GM21737 (cell line): ENCODE data around the gene ARHGAP15.
A peak's percentile ranks its signal among the peaks of the same experiment; 100 is the strongest.

ENCODE experiments used
- ATAC-seq: cut with Tn5 transposase; IDR thresholded peaks from one replicate; pipeline ENCODE4 v1.9.1; 2021; ENCODE audit warnings: mild to moderate bottlenecking, moderate library complexity; ENCODE audit not compliant: unreplicated experiment

Gene ARHGAP15

DNA sequence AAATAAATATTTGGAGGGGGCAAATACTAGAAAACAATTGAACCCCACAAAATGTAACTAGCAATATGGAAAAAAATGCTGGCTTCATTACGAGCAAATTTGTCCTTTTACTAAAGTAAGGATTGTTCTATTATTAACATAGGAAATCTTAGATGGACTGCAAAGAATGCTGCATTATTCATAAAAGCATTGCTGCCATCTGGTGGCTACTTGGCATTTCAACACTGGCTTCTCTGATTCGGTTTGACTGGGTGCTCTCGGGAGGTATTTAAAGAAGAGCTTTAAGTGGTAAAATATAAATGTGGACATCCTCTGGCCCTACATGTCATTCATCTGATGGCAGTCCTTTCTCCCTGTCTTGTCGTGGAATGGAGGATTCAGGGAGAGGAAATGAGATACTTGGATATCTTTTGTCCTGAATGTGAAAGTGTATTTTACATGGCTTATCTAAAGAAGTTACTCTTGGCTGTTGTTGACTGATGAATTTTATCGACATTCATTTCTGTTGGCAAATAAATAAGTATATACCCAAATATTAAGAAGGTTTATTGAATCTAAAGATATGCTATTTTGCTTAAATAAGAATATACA is 130.2 kb downstream of the ARHGAP15 start:
- no peak for ATAC-seq

DNA sequence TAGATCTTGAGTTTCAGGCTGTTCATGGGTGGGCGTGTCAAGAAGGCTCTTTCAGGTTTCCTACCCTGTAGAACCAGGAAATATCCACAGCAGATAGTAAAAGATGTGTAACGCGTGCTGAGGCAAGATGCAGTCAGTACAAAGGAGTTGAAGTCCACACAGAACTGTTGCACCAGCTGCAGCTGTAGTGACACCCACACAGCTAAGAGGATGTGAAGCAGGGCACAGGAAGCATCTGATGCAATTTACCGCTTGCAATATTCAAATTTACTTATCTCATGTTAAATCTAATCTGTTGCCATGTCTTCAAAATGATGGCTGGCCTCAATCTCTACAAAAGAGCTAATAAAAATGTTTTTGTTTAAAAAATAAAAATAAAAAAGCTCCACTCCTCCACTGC is 132.8 kb downstream of the ARHGAP15 start:
- ATAC-seq = peak; percentile 73

DNA sequence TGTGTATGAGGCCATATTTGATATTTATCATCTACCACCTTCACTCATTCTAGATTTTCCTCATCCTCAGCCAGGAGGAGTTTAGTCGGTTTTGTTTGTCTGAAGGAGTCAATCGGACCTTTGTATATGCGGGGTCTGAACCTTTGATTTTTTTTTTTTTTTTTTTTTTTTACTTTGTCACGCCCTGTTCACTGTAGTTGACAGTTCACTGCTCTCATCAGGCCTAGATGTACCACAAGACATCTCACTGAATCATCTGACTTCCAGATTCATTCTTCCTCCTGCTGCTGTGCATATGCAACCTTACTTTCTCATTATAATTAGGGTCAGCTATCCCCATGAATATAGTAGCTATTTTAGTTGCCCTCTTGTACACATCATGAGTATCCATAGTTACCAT is 133.2 kb downstream of the ARHGAP15 start:
- no peak for ATAC-seq

DNA sequence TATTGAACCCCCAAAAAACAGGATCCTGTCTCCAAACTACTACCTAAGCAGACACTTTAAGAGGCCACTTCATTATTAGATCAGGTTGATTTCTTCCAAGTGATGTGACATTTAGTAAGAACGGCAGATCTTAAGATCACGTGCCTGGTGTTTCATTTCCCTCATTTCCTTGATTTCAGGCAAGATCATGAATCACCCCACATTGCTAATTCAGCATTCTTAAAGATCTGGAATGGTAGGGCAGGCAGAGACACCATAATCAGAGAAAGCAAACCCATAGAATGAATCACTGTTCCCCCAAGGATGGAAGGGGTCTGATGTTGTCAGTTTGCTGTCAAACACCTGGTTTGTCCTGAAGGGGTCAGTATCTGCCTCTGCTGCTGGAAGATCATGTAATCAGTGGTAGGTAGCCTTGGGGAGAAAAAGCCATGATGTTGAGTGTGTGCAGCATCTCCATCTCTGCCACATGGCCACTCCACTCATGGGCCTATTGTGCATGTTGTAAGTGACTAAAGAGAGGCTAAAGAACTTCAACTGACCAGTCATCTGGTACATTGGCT is 133.9 kb downstream of the ARHGAP15 start:
- no peak for ATAC-seq

DNA sequence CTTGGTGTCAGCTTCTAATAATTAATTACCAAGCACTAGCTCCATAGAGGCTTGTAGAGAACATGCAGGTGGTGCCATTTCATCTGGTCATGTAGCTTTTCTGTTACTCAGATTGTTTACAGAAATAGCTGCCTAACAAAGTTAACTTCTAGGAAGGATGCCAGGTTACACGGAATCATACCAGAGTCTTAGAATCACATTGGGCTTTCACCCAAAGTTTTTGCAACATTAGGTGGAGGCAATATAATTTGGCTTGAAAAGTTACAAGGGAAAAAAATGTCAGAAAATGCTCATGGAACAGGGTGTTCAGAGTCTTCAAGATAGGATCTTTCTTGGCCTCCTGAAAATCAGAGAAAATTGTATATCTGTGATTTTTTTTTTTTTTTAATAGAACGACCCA is 135.6 kb downstream of the ARHGAP15 start:
- no peak for ATAC-seq

DNA sequence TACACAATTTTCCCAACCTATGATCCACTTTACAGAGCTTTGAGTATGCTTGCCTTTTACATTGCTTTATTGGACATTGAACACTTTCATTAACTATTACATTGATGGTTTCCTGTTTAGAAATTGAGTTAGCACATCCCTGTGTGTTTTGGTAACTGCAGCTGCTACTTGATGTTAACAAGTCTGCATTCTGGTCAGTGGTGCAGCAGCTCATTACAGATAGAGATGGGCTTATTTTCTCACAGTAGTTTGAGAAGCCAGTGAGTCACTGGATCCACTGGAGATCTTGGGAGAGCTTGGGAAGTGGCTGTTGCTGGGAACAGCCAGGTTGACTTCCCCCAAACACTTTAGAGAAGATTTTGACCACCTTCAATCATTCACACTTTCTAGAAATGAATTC is 150.5 kb downstream of the ARHGAP15 start:
- ATAC-seq = no peak

DNA sequence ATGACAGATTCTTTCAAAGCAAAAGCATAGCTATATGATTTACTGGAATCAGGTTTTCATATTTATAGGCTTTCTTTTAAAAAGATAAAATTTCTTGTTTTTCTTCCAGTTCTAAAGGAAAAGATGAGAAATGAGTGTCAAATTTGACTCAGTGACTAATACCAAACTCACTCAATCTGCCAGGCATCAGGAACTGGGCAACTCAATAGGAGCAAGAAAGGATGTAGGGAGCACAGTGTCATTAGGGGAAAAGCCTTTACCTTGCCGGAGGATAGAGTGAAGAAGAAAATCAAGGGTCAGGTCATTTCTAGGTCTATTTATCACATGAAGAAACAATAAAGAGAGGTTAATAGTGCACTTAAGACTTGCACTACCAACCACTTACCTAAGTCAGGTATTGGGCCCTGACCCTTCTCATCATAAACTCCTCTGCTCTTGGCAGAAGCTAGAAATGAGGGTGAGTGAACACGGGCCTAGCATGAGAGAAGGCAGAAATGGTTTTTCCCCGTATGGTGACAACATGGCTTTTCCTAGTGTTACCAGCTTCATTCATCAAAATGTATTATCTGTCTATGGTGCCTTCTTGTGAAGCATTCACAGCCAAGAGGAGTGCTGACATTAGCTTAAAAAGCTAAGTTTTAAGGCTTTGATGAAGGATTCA is 151.0 kb downstream of the ARHGAP15 start:
- ATAC-seq = no peak

DNA sequence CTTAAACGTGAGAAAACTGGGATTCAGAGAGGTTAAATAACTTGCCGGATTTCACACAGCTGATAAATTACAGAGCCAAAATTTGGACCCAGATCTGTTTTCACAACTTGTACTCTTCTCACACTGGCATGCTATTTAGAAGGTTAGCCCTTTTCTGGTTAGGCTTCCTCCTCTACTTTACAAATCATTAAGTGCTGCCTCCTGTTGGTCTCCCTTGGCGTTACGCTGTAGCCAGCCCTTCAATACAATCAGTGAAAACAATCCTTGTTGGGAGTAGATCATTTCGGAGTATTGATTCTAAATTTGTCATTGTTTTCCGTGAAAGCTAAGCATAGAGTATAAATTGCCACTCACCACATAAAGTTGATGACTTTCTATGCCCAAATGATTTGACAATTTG is 153.5 kb downstream of the ARHGAP15 start:
- no peak for ATAC-seq

DNA sequence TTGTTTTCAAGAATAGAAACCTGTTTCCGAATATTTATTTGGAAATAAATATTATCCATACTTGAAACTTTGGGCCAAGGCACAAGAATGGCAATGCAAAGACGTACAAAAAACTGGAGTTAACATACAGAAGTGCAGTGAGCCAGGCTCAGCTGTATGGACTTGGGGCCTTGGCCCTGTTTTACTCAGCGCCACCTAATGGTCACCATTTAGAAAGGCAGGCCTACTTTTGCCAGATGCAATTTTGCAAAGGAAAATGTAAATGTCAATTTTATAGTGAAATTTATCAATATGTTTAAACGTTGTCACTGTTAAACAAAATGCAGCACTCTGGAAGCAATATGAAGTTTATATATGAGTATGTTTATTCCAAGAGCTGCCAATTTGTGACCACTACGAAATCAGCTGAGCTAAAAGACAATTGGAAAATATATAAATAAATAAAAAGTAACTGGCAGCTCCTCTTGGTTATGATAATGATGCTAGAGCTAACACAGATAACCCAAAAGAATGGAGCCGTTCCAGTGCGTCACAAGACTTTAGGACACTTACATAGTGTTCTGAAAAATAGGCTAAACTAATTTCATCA is 155.0 kb downstream of the ARHGAP15 start:
- ATAC-seq = no peak

DNA sequence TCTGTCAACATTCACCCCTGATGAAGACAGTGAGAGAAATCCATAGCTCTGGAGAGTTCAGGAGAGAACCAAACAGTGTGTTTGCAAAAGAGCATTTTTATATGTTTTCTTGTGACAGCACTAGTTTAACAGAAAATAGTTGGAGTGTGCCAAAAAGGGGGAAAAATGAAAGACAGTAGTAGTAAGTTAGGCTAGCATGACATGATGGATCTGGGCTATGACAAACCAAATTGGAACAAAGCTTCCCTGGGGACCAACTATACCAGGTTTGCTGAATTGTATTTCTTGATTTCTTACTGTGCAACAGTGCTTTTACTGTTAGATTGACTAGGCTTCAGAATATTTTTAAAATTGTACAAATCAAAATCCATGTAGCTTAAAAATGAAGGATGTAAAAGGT is 159.8 kb downstream of the ARHGAP15 start:
- no peak for ATAC-seq

DNA sequence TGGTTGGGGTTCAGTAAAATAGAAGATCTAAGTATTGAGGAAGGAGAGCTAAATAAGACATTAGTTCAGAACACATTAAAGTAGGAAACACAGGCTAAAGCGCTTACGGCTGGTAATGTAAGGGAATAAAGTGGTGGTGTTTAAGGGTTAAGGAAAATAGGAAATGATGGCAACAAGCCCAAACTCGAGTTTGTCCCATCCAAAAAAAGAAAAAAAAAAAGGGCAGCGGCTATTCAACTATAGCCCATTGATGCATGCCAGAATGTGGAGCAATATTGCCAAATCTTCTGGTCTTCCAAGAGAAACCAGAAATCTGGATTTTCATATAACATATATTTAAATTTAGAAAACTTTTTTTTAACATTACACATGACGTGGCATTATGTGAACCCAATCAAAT is 161.0 kb downstream of the ARHGAP15 start:
- ATAC-seq = no peak

DNA sequence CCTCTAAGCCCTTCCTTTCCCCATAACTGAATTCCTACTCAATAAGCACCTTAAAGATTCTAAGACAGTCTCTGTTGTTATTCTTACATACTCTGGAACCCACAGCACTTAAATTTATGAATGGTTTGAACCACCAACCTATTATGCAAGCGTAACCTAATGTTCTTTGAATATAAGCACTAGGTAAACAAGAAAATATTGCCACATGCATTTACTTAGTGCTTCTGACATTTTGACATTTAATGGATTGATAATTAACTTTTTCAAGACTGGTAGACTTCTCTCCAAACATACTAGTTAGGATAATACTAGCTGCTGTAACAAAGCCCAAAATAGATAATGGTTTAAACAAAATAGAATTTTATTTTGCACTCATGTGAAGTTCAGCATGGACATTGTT is 164.8 kb downstream of the ARHGAP15 start:
- ATAC-seq = no peak

DNA sequence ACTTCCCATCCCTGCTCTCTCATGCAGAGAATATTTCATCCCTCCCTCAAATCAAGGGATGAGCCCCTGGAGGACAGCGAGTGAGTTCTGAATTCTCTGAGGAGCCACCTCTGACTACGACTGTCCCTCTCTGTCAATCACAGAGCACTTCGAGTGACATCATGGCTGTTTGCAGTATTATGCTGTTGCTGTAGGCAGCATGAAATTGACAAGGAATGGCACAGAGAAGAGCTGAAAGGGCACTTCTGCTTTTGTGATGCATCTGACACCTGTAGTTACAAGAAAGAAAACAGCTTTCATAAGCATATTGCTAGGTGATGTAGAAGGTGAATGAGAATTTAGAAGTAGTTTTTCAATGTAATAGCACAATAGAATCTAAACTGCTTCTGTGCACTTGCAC is 166.9 kb downstream of the ARHGAP15 start:
- ATAC-seq = no peak

DNA sequence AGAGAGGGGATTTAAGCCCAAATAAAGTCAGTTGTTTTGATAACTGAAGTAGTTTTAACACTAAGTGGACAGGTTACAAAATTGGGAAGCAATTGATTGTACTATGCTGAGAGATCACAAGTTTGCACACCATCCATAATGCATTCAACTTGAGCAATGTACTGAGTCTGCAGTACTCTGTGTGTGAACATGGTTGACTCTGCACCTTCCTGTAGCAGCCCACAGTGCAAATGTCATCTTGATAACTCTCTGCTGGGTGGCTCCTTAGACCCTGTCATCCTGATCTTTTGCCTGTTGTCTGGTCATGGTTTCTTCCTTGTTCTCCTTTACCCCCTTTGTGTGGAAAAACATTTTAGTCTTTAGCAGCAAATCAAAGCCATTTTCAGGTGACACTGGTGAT is 168.0 kb downstream of the ARHGAP15 start:
- no peak for ATAC-seq

DNA sequence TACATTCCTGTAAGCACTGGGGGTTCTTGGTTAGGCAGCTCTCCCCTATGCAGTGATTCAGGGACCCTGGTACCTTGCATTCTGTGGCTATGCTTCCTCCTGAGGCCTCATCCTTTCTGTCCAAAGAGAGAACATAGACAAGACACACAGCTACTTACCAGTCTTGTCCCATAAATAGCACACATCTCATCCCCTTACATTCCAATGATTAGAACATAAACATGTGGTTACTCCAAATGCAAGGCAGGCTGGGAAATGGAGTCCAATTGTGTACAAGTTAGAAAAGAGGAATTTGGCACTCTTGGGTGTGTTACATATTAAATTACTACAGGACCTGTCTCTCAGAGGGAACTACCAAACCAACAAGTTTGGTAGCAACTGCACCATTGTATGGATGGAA is 171.3 kb downstream of the ARHGAP15 start:
- ATAC-seq = no peak

DNA sequence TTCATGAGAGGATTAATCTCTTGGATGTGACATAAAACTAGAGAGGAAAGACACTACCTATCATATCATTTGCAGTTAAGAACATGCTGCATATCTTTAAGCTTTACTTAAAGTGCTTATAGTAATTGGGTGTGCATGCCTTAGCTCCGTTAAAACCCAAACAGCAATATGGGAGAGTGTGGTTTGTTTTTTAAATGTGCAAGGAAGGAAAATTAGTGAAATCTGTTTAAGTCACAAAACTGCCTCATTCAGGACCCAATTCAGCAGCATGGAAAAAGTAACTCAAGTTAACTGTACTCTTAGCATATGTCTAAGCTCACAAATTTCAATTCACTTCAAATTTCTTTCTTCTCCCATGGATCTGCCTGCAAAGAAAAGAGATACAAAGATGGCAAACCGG is 182.2 kb downstream of the ARHGAP15 start:
- ATAC-seq = no peak

DNA sequence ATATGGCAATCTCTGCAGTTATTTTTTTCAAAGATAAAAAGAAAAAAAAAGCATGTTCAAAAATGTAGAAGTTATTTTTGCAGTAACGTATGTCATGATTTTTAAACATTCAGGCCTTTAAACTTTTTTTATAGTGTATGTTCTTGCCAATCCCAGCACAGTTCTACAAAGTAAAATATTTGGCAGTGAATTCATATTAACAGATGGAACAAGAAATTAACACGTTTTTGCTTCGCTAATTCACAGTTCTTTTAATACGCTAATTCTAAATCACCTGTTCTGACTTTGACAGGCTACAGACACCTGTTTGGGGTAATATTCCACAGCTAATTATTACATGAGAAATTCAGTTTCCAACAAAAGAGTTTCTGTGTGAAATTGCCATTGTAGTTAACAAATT is 183.2 kb downstream of the ARHGAP15 start:
- ATAC-seq = no peak

DNA sequence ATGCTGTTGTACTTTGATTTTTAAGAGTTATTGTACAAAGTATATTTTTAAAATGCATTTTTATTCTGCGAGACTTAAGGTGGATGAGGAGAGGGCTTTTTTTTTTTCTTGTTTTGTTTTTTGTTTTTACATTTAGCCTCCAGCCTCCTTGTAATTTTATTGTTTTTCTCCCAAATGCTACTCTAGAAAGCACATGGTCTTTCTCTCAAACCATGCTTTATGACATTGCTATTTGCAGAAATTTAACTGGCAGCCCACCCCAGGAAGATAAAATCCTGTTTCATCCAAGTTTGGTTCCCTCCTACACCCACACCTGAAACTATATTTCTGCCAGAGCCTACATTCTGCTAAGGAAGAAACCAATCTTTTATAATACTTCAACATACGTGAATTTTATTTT is 184.6 kb downstream of the ARHGAP15 start:
- no peak for ATAC-seq

DNA sequence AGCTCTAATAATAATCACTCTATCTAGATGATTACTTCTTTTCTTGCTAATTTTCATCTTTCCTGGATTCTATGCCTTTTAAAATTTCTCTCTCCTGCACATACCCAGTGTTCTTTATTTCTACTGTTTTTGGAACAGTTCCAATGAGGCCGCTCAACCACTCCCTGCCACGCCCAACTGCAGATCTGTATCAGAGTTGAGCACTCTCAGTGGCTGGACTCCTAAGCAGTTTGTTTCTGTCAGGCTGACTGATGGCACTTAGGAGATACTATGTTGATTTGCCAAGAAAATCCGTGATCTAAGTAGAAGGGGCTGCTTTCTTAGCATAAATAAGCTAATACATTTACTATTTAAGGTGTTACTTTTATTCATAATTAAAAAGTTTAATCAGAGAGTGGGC is 192.8 kb downstream of the ARHGAP15 start:
- no peak for ATAC-seq

DNA sequence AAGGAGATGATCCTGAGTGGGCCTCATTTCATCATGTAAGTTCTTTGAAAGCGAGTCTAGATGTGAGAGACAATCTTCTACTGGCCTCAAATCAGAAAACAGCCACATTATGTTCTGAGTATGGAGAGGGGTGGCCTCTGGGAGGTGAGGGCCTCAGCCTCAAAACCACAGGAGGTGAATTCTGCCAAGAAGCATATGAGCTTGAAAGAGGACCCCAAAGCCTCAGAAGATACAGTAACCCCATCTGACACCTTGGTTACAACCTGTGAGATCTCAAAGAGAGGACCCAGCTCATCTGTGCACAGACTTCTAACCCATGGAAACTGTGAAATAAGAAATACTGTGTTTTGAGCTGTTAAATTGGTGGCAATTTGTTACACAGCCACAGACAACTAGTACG is 200.1 kb downstream of the ARHGAP15 start:
- ATAC-seq = no peak

DNA sequence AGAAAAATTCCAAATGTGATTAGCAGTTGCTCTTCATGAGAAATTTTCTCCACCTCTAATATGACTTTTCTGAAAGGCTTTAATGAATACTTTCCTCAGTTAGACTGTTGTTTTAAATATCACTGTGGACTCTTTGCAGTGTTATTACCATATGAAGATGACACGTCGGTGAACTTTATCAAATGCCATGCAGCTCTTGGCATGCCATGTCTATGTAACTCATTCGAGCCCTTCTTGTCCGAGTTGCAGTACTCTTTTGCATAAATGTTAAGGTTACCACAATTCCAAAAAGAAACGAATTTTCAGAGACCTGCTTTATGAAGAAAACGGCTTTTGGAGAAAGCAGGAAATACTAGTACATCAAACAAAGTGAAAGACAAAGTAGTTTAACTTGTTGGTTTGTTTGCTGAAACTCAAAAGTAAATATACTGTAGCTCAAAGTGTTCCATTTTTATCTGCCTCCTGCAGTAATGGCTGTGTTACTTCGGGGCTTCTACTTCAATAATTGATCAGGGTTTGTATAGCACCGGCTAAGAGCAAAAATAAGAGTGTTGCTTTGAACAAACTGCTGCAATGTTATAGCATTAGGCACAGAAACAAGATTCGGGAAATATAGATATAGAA is 204.1 kb downstream of the ARHGAP15 start:
- no peak for ATAC-seq

DNA sequence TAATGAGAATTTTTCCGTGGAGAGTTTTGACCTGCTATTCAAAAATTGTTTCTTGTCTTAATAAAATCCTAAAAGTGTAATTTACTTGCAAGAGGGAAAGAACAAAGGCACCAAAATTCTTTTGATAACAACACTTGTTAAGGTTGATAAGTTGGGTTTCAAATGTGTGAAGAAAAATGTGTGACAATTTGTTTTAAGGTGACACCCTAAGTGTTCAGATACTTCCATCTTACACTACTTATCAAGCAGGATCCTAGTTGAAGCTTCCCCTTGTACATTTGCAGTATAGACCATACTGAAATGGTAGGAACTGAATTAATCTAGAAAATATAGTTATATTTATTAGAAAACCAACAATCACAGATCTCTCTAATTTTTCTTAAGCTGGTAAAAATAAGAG is 204.6 kb downstream of the ARHGAP15 start:
- no peak for ATAC-seq
